Endometrial microvascular endothelial cells (primary cell): ENCODE results near the gene VGF. TPM values are rescaled to one million over a fixed set of nuclear protein-coding genes. Genes with fewer than 3 reads are reported as not detected.
"Not testable (repeated sequence)": the region's sequence is repeated elsewhere in the genome, so short reads cannot be mapped to it uniquely, and the experiment has no call there.

Experiments
- in situ Hi-C: cut with HindIII; loops from 2 replicates; pipeline ENCODE4 v1.10.0; 2017; ENCODE audit warnings: low sequenced_read_pairs, low pct_unique_long_range_greater_than_20kb; ENCODE audit errors: inconsistent ontology term
- total RNA-seq: library from RNA; depleted of rRNA; stranded (reverse); fragments of >200 nt; gene quantifications from one replicate; pipeline ENCODE4 v1.2.3, GENCODE V29; 2015; ENCODE audit errors: inconsistent ontology term

VGF gene
- total RNA-seq, 1 donor from 2014 or later: not detected

DNA sequence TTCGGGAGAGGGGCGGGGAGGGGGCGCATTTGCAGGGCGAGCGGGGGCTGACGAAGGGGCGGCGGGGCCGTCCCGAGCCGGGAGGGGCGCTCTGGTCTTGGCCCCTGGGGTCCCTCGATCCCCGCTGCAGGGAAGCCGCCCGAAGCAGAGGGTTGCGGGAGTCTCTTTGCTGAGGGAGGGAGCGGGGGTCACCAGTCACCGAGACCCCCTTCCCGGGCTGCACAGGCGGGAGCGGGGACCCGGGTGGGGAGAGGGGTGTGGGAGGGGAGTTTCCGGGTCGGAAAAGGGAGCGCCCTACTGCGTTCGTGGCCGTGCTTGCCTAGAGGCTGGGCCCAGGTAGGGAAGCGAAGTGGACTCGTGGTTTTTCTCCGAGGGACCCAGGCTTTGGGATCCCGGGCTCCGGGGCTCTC is 10.7 kb downstream of the VGF start:
- in situ Hi-C loops: no loop called here

DNA sequence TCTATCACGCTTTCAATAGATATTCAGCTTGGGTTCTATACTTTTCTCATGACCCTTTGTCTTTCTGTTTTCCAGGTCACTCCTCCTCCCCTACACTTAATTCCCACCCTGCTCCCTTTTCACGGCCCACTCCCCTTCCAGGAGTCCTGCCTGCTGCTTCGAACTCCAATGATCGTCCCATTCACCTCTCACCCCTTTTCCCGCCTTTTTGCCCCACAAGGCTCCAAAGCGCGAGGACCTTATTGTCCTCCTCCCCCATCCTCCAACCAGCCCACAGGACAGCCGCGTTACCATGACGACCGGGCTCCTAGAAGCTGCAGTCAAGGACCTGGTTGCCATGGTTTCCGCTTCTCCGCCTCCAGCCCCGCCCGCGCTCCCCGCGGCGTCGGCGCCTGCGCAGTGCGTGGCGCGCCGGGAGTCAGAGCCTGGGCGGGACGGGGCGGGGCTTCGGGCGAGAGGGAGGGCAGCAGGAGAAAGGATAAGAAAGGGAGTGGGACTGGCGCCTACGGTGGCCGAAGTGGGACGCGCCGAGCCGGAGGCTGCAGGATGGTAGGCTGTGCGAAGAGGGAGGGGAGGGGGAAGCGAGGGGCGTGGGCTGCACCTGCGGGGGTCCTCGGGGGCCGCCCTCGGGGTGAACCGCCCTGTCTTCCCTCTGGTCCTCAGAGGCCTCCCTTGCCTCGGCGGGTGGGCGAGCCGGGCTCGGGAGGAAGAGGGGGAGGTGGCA is 11.2 kb downstream of the VGF start, which contains the start of gene AP1S1:
Gene AP1S1, plus strand, starts transcription at position 508 of the 724 bp plus-strand sequence. Its CDS starts 39 bp downstream, at position 547.
- in situ Hi-C loops: no loop called here

DNA sequence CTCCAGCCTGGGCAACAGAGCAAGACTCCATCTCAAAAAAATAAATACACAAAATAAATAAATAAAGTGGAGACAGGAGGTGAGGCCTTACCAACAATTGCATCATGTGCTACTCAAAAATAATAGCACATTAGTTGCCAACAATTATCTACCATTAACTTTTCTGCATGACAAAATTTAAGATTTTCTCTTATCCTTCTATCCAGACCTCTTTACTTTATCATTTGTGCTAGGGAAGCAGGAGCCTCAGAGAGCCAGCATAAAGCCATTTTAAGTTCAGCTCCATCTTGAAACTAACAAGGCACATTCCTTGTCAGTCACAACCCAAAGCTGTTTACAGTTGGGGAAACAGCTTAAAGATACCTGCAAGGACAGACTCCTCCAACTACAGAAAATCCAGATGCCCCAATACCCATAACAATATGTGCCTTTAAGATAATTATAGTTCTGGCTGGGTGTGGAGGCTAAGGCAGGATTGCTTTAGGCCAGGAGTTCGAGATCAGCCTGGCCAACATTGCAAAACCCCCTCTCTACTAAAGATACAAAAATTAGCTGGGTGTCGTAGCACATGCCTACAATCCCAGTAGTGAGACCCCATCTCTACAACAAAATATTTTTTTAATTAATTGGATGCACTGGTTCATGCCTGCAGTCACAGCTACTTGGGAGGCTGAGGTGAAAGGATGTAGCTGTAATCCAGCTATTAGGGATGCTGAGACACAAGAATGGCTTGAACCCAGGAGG is 13.3 kb downstream of the VGF start:
- in situ Hi-C loops: no loop called here

DNA sequence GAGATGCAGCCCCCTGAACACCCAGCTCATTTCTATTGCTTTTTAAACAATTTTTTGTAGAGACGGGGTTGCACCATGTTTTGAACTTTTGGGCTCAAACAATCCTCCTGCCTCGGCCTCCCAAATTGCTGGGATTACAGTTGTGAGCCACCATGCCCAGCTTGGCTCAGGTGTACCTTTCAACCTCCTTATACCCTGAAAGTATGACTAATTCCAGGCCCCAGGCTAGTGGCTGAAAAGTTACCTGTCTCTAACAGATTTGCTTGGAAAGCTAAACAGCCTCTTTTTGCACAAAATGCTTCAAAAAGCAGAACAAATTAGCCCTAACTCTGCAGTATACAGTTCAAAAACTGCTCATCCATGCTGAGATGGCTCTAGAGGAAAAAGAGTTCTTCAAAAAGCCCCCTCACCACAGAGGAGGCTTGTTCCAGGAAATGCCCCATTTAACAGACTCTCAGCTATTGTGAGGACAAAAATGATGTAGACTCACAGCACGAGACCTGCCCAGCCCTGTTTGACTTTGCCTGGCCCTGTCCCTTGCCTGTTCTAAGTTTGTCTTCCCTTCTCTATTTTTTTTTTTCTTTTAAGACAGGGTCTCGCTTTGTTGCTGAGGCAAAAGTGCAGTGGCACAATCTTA is 24.5 kb downstream of the VGF start:
- in situ Hi-C loops: no loop called here

DNA sequence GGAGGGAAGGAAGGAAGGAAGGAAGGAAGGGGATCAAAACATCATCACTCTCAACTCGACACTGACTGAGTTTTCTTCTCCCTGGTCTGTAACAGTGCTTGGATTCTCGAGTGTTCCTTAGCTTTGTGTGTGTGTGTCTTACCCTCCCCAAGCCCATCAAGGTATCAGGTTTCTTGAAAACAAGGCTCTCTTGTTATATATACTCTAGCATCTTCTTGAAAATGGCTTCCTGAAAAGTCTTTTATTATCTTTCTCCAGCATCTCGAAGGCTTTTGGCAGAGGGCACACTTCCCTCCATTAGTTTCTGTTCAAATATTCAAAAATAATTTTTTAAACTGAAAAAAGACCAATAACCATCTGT is 25.1 kb downstream of the VGF start:
- in situ Hi-C loops: no loop called here

DNA sequence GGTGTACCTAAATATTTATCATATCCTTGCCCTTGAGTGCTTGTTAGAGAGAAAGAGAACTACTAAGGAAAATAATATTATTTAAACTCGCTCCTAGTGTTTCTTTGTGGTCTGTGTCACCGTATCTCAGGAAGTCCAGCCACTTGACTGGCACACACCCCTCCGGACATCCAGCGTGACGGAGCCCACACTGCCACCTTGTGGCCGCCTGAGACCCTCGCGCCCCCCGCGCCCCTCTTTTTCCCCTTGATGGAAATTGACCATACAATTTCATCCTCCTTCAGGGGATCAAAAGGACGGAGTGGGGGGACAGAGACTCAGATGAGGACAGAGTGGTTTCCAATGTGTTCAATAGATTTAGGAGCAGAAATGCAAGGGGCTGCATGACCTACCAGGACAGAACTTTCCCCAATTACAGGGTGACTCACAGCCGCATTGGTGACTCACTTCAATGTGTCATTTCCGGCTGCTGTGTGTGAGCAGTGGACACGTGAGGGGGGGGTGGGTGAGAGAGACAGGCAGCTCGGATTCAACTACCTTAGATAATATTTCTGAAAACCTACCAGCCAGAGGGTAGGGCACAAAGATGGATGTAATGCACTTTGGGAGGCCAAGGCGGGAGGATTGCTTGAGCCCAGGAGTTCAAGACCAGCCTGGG is 27.0 kb downstream of the VGF start:
- in situ Hi-C loops: no loop called here

DNA sequence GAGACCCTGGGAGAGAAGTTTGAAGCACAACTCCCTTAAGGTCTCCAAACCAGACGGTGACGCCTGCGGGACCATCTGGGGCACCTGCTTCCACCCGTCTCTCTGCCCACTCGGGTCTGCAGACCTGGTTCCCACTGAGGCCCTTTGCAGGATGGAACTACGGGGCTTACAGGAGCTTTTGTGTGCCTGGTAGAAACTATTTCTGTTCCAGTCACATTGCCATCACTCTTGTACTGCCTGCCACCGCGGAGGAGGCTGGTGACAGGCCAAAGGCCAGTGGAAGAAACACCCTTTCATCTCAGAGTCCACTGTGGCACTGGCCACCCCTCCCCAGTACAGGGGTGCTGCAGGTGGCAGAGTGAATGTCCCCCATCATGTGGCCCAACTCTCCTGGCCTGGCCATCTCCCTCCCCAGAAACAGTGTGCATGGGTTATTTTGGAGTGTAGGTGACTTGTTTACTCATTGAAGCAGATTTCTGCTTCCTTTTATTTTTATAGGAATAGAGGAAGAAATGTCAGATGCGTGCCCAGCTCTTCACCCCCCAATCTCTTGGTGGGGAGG is 27.6 kb downstream of the VGF start:
- in situ Hi-C loops: no loop called here

DNA sequence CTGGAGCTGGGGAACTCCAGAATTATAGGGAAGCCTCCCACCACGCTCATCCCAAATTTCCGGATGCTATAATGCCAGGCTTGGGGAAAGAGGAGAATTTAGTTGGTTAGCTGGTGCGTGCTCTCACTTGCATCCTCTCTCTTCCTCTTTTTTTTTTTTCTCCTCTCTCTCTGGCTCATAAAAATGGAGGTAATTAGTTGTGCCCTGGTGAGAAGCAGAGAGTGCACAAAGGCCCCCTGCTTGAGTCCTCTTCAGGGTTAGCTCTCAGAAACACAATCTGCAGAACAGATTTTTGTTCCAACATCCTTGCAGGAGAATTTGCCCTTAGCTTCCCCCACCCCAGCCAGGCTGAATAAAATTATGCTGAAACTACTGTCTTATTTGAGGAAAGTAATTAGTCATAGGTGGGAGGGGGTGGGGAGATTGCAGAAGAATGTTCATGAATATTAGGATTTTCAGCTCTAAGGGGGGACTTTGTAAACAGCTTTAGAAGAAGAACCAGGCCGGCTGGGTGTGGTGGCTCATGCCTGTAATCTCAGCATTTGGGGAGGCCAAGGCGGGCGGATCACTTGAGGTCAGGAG is 30.9 kb downstream of the VGF start:
- in situ Hi-C loops: no loop called here

DNA sequence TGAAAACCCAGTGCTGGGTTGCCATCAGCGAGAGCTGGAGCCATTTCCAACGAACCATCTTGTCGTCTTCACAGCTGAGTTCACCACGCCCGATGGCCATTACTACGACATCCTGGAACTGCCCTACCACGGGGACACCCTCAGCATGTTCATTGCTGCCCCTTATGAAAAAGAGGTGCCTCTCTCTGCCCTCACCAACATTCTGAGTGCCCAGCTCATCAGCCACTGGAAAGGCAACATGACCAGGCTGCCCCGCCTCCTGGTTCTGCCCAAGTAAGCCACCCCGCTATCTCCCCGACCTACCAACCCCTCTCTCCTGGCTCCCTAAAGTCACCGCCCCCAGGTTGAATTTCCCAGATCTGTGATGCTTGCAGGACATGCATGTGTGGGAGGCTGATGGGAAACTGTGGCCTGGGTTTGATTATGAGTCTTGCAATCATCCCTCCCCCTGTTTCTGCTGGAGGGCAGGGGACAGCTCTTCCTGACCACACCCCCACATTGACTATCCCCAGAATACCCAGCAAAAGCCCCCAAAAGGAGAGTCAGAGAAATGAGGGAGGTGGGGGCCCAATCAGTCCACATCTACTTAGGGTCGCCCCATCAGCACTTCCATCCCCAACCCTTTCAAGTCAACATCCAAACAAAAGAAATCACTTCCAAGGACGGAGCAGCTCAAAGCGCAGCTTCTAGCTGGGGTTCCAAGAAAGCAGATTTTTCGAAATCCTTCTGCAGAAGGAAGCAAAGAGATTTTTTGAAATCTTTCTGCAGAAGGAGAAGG is 31.6 kb downstream of the VGF start:
- in situ Hi-C loops: no loop called here

DNA sequence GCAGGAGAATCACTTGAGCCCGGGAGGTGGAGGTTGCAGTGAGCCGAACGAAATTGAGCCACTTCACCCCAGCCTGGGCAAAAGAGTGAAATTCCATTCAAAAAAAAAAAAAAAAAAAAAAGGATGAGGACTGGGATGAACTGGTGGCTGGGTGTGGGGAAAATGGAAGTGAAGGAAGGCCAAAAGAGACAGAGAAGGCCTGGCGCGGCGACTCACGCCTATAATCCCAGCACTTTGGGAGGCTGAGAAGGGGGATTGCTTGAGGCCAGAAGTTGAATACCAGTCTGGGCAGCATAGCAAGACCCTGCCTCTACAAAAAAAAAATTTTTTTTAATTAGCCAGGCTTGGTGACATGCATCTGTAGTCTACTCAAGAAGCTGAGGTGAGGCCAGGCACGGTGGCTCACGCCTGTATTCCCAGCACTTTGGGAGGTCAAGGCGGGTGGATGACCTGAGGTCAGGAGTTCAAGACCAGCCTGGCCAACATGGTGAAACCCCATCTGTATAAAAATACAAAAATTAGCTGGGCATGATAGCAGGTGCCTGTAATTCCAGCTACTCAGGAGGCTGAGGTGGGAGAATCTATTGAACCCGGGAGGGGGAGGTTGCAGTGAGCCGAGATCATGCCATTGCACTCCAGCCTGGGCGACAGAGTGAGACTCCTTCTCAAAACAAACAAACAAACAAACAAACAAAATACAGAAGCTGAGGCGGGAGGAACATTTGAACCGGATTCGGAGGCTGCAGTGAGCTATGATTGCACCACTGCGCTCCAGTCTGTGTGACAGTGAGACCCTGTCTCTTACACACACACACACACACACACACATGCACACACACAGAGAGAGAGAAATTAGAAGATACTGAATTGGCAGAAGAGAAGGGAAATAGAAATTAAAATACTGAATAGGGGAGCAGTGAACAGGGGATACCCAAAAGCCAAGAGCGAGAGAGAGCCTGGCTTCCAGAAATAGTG is 32.5 kb downstream of the VGF start:
- in situ Hi-C loops: not testable (repeated sequence)

DNA sequence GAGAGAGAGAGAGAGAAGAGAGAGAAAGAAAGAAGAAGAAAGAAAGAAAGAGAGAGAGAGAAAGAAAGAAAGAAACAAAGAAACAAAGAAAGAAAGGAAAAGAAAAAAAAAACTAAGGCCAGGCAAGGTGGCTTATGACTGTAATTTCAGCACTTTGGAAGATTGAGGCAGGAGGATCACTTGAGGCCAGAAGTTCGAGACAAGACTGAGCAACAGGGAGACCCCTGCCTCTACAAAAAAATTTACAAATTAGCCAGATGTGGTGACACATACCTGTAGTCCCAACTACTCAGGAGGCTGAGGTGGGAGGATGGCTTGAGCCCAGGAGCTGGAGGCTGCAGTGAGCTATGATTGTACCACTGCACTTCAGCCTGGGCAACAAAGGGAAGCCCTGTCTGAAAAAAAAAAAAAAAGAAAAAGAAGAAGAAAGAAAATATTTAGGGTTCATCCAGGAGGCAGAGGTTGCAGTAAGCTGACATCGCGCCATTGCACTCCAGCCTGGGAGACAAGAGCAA is 35.7 kb downstream of the VGF start:
- in situ Hi-C loops: no loop called here

DNA sequence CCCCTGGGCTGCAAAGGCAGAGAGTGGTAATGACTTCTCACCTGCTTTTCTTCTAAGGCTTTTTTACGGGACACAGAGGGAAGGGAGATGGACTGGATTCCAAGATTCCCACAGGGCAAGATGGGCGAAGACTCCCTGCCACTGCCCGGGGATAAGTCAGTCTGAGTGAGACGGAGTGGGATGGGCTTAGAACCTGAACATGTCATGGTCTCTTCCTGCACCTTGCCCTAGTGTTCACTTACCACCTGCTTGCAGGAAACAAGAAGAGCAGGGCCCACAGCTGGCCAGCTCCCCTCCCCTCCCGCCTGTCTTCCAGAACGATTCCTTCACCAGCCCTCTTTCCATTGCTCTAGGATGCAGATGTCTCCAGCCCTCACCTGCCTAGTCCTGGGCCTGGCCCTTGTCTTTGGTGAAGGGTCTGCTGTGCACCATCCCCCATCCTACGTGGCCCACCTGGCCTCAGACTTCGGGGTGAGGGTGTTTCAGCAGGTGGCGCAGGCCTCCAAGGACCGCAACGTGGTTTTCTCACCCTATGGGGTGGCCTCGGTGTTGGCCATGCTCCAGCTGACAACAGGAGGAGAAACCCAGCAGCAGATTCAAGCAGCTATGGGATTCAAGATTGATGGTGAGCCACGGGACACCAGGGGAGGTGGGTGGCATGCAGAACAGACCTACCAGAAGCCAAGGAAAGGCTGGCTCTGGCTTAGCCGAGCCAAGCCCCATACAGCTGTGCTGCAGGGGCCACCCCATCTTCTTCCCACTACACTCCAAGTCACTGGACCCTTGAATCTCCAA is 37.1 kb downstream of the VGF start:
- in situ Hi-C loops: no loop called here

DNA sequence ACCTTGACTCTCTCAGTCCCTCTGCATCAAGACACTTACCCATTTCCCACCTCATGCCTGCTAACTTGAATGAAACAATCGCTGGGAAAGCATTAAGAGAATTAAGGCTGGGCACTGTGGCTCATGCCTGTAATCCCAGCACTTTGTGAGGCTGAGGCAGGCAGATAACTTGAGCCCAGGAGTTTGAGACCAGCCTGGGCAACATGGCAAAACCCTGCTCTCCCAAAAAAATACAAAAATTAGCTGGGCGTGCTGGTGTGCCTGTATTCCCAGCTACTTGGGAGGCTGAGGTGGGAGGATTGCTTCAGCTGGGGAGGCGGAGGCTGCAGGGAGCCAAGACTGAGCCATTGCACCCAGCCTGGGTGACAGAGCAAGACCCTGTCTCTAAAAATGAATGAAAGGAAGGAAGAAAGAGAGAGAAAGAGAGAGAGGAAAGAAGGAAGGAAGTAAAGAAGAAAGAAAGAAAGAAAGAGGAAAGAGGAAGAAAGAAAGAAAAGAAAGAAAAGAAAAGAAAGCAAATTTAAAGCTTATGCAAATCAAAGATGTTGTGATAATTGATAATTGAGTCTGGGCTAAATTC is 37.8 kb downstream of the VGF start:
- in situ Hi-C loops: no loop called here

DNA sequence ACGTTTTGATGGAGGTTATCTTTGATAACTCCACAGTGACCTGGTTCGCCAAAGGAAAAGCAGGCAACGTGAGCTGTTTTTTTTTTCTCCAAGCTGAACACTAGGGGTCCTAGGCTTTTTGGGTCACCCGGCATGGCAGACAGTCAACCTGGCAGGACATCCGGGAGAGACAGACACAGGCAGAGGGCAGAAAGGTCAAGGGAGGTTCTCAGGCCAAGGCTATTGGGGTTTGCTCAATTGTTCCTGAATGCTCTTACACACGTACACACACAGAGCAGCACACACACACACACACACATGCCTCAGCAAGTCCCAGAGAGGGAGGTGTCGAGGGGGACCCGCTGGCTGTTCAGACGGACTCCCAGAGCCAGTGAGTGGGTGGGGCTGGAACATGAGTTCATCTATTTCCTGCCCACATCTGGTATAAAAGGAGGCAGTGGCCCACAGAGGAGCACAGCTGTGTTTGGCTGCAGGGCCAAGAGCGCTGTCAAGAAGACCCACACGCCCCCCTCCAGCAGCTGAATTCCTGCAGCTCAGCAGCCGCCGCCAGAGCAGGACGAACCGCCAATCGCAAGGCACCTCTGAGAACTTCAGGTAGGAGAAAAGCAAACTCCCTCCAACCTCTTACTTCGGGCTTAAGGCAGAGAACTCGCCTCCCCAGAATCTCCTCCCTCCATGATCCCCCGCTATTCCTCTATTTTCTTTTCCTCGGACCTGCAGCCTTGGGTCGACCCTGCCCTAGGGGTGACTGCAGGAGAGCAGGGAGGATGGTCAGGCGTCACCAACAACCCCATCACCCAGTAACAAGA is 38.5 kb downstream of the VGF start, which contains the start of gene SERPINE1:
Gene SERPINE1, plus strand, starts transcription at position 454 of the 809 bp plus-strand sequence. CDS start 1,290 bp downstream, outside the sequence.
- in situ Hi-C loops: no loop called here
